Esophagus mucosa (tissue), 1 donor: ENCODE measurements around the gene CCNJL. TPM values are rescaled to one million over a fixed set of nuclear protein-coding genes. Genes with fewer than 3 reads are reported as not detected.
"Not testable (repeated sequence)": the region's sequence is repeated elsewhere in the genome, so short reads cannot be mapped to it uniquely, and the experiment has no call there.

ENCODE experiments used
- ATAC-seq: fragments of 200-7000 bp; cut with Tn5 transposase; one replicate; pipeline ENCODE4 v1.9.1; 2020
- total RNA-seq: library from RNA; stranded (reverse); gene quantifications from one replicate; pipeline ENCODE4 v1.2.4, GENCODE V29; 2023
- donor health status: DM: yes; HTN: yes; CAD: no.

The CCNJL gene
- total RNA-seq, result 2.6 TPM

GRCh38 chr5:160312134-160312959, at the start of gene CCNJL:
TSS of gene CCNJL (minus strand) at chr5:160312564. CDS start at chr5:160311923, 641 bp downstream.
- peak; percentile 56 for ATAC-seq

GRCh38 chr5:160361624-160362228, 49.4 kb upstream of the CCNJL start:
- no peak for ATAC-seq

GRCh38 chr5:160360310-160360709, 47.9 kb upstream of the CCNJL start:
- no peak for ATAC-seq

GRCh38 chr5:160359816-160360215, 47.5 kb upstream of the CCNJL start:
- ATAC-seq, result no peak

GRCh38 chr5:160359242-160359641, 46.9 kb upstream of the CCNJL start:
- ATAC-seq, result no peak

- no peak for ATAC-seq
These were observed 45.6 kb upstream of the CCNJL start for GRCh38 chr5:160357861-160358411.

GRCh38 chr5:160357394-160357793, 45.0 kb upstream of the CCNJL start:
- no peak for ATAC-seq

GRCh38 chr5:160356550-160357347, 44.4 kb upstream of the CCNJL start:
- ATAC-seq, result no peak

GRCh38 chr5:160354666-160355065, 42.3 kb upstream of the CCNJL start:
- no peak for ATAC-seq

- no peak for ATAC-seq
These were observed 41.0 kb upstream of the CCNJL start for GRCh38 chr5:160353379-160353778.

GRCh38 chr5:160352308-160352707, 39.9 kb upstream of the CCNJL start:
- no peak for ATAC-seq

GRCh38 chr5:160349935-160350303, 37.6 kb upstream of the CCNJL start:
- no peak for ATAC-seq

GRCh38 chr5:160349249-160349934, 37.0 kb upstream of the CCNJL start:
- no peak for ATAC-seq

- ATAC-seq, result no peak
These were observed 35.7 kb upstream of the CCNJL start for GRCh38 chr5:160348080-160348479.

GRCh38 chr5:160347448-160347847, 35.1 kb upstream of the CCNJL start:
- ATAC-seq, result no peak

- peak; percentile 50 for ATAC-seq
These were observed 30.1 kb upstream of the CCNJL start for GRCh38 chr5:160342413-160342941.

- ATAC-seq, result no peak
These were observed 29.0 kb upstream of the CCNJL start for GRCh38 chr5:160341309-160341870.

GRCh38 chr5:160340513-160340912, 28.1 kb upstream of the CCNJL start:
- ATAC-seq, result not testable (repeated sequence)

GRCh38 chr5:160339406-160340130, 27.2 kb upstream of the CCNJL start:
- no peak for ATAC-seq

- ATAC-seq, result not testable (repeated sequence)
These were observed 22.4 kb upstream of the CCNJL start for GRCh38 chr5:160334716-160335115.

GRCh38 chr5:160333721-160334120, 21.4 kb upstream of the CCNJL start:
- no peak for ATAC-seq
